ENCODE data around the gene LRRTM4.
"Not testable (repeated sequence)": the region's sequence is repeated elsewhere in the genome, so short reads cannot be mapped to it uniquely, and the experiment has no call there.

LRRTM4 gene

GRCh38 chr2:77179297-77179696 lies 342.9 kb downstream of the LRRTM4 start:
- Histone ChIP-seq H3K27ac (ENCODE audit: low read depth, low read length, poor library complexity, severe bottlenecking) (no peak overlapping the region), H4K20me1 (ENCODE audit: insufficient read depth, low read length) (no peaks in the 10 kb centered on the region), H3K9me2 (ENCODE audit: low read depth, low read length) (no peaks in the 10 kb centered on the region), H3K4me2 (ENCODE audit: low read length) (no peak overlapping the region), H3K36me3 (ENCODE audit: insufficient read depth, low read length) (no peaks in the 10 kb centered on the region), H3K4me1 (ENCODE audit: insufficient read depth, low read length, severe bottlenecking) (no peaks in the 10 kb centered on the region), H3F3A (ENCODE audit: insufficient read depth, low read length) (no peaks in the 10 kb centered on the region), H3K9ac (ENCODE audit: low read length) (no peak overlapping the region), H3K4me3 (ENCODE audit: low read depth, low read length, poor library complexity, severe bottlenecking) (no peak overlapping the region), H3K79me2 (ENCODE audit: insufficient read depth, low read length) (no peaks in the 10 kb centered on the region), H2AFZ (ENCODE audit: low read length) (no peak overlapping the region), H3K9me3 (ENCODE audit: low read length) (no peaks in the 10 kb centered on the region), H3K27me3 (ENCODE audit: insufficient read depth, low read length) (no peaks in the 10 kb centered on the region)
- no peak for TF ChIP-seq EZH2 (IDR thresholded peaks at IDR 0.05; ENCODE audit: borderline replicate concordance, low read length)
- TF ChIP-seq CTCF (IDR thresholded peaks at IDR 0.05; ENCODE audit: low read length), result no peak

DNA sequence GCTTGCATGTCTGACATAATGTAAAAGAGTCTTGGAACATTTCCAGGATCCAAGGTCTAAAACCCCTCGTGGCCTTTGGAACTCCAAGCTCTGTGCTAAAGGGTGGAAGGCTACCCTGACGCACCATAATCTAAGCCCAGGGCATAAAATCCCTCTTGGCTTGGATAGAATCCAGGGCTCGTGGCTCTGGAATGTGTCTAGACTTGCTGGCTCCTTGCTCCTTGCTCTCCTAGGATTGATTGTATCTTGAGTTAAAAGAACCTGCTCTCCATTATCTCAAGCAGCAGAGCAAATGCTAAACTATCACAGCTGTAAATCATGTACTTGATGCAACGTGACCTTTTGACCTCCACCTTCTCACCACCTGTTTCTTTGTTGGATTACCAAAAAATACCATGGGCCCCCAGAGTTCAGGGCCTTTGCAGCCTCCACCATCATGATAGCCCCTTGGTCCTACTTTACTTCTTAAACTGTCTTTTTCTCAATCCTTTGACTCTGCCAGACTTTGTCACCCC lies 346.9 kb downstream of the LRRTM4 start:
- not testable (repeated sequence) for H3K9me2 ChIP-seq (ENCODE audit: low read depth, low read length); H3K27me3 ChIP-seq (ENCODE audit: insufficient read depth, low read length); H4K20me1 ChIP-seq (ENCODE audit: insufficient read depth, low read length); H3K9ac ChIP-seq (ENCODE audit: low read length); H3K4me2 ChIP-seq (ENCODE audit: low read length); H3K4me1 ChIP-seq (ENCODE audit: insufficient read depth, low read length, severe bottlenecking); H2AFZ ChIP-seq (ENCODE audit: low read length); H3K36me3 ChIP-seq (ENCODE audit: insufficient read depth, low read length); H3K79me2 ChIP-seq (ENCODE audit: insufficient read depth, low read length); H3F3A ChIP-seq (ENCODE audit: insufficient read depth, low read length); H3K4me3 ChIP-seq (ENCODE audit: low read depth, low read length, poor library complexity, severe bottlenecking); H3K9me3 ChIP-seq (ENCODE audit: low read length); H3K27ac ChIP-seq (ENCODE audit: low read depth, low read length, poor library complexity, severe bottlenecking)

- Histone ChIP-seq H3K9ac (ENCODE audit: low read length) (no peak overlapping the region), H3K36me3 (ENCODE audit: insufficient read depth, low read length) (no peaks in the 10 kb centered on the region), H2AFZ (ENCODE audit: low read length) (no peak overlapping the region), H3K4me2 (ENCODE audit: low read length) (no peak overlapping the region), H3K79me2 (ENCODE audit: insufficient read depth, low read length) (no peaks in the 10 kb centered on the region), H4K20me1 (ENCODE audit: insufficient read depth, low read length) (no peaks in the 10 kb centered on the region), H3K4me1 (ENCODE audit: insufficient read depth, low read length, severe bottlenecking) (no peaks in the 10 kb centered on the region), H3K27me3 (ENCODE audit: insufficient read depth, low read length) (no peaks in the 10 kb centered on the region), H3F3A (ENCODE audit: insufficient read depth, low read length) (no peaks in the 10 kb centered on the region), H3K9me2 (ENCODE audit: low read depth, low read length) (no peaks in the 10 kb centered on the region), H3K4me3 (ENCODE audit: low read depth, low read length, poor library complexity, severe bottlenecking) (no peak overlapping the region), H3K9me3 (ENCODE audit: low read length) (no peaks in the 10 kb centered on the region), H3K27ac (ENCODE audit: low read depth, low read length, poor library complexity, severe bottlenecking) (no peak overlapping the region)
- TF ChIP-seq CTCF (IDR thresholded peaks at IDR 0.05; ENCODE audit: low read length), result no peak
Observed at GRCh38 chr2:77169426-77169825, 352.8 kb downstream of the LRRTM4 start.

DNA sequence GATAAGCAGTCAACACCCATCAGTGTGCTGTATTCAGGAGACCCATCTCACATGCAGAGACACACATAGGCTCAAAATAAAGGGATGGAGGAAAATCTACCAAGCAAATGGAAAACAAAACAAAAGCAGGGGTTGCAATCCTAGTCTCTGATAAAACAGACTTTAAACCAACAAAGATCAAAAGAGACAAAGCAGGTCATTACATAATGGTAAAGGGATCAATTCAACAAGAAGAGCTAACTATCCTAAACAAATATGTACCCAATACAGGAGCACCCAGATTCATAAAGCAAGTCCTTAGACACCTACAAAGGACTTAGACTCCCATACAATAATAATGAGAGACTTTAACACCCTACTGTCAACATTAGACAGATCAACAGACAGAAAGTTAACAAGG lies 358.2 kb downstream of the LRRTM4 start:
- not testable (repeated sequence) for H3K9me2 ChIP-seq (ENCODE audit: low read depth, low read length); H3K79me2 ChIP-seq (ENCODE audit: insufficient read depth, low read length); H3K27ac ChIP-seq (ENCODE audit: low read depth, low read length, poor library complexity, severe bottlenecking); H3K27me3 ChIP-seq (ENCODE audit: insufficient read depth, low read length); H3K36me3 ChIP-seq (ENCODE audit: insufficient read depth, low read length); H4K20me1 ChIP-seq (ENCODE audit: insufficient read depth, low read length); H3K4me1 ChIP-seq (ENCODE audit: insufficient read depth, low read length, severe bottlenecking); H3K4me3 ChIP-seq (ENCODE audit: low read depth, low read length, poor library complexity, severe bottlenecking); H3K4me2 ChIP-seq (ENCODE audit: low read length); H2AFZ ChIP-seq (ENCODE audit: low read length); H3K9ac ChIP-seq (ENCODE audit: low read length); H3K9me3 ChIP-seq (ENCODE audit: low read length); H3F3A ChIP-seq (ENCODE audit: insufficient read depth, low read length)

Measured in OCI-LY1 (cell line).